Neural progenitor cell (in vitro differentiated cells): Measurements from ENCODE around the gene SIGLEC1.

Experiments used
- CTCF ChIP-seq: fragments of 200-600 bp; sonication (generic); IDR thresholded peaks from 2 replicates; pipeline ENCODE4 v1.5.1; 2017; ENCODE audit warnings: antibody characterized with exemption, mild to moderate bottlenecking
- EZH2 ChIP-seq: fragments of 200-600 bp; sonication (generic); IDR thresholded peaks from 2 replicates; pipeline ENCODE4 v1.6.1; 2017; ENCODE audit warnings: antibody characterized with exemption, mild to moderate bottlenecking, moderate library complexity
- EZH2phosphoT487 ChIP-seq: fragments of 200-600 bp; sonication (generic); IDR thresholded peaks from 2 replicates; pipeline ENCODE4 v1.6.1; 2017; ENCODE audit warnings: antibody characterized with exemption

- no peak for TF ChIP-seq EZH2
- peak; percentile 78 for TF ChIP-seq CTCF
- TF ChIP-seq EZH2phosphoT487 = no peak
Observed at GRCh38 chr20:3753098-3753497, 40.7 kb upstream of the SIGLEC1 start.
